ENCODE data around the gene RAPH1. TPM values are rescaled to one million over a fixed set of nuclear protein-coding genes. Genes with fewer than 3 reads are reported as not detected.
"Not testable (repeated sequence)": the region's sequence is repeated elsewhere in the genome, so short reads cannot be mapped to it uniquely, and the experiment has no call there.

RAPH1 gene
- total and polyA plus RNA-seq, 9 of the 15 experiments (the other 6 are each of a cell fraction or from before 2014, with no cell fraction given): 0.07 to 0.71 (median 0.27) TPM

DNA sequence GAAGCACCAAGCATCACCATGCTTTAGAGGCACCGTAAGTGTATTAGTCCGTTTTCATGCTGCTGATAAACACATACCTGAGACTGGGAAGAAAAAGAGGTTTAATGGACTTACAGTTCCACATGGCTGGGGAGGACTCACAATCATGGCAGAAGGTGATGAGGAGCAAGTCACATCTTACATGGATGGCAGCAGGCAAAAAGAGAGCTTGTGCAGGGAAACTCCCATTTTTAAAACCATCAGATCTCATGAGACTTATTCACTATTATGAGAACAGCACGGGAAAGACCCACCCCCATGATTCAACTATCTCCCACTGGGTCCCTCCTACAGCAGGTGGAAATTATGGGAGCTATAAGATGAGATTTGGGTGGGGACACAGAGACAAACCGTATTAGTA, 3.1 kb upstream of the RAPH1 start:
- peak; percentile 87 for TF ChIP-seq ZNF431 (CRISPR knock-in tag; IDR thresholded peaks at IDR 0.05)
- H3K4me2 ChIP-seq (ENCODE audit: insufficient read depth, low read length); ATAC-seq; H3K4me3 ChIP-seq; FAIRE-seq; CTCF ChIA-PET (ENCODE audit: low intra/inter-chr PET ratio); in situ Hi-C loops (cut with MboI); H2AFZ ChIP-seq (ENCODE audit: low read depth, low read length); H3K9me1 ChIP-seq (ENCODE audit: control insufficient read depth, insufficient read depth, low read length); H3K36me3 ChIP-seq (ENCODE audit: control insufficient read depth, insufficient read depth, low read length); DNase-seq (ENCODE audit: extremely low read depth in 1 of 4, low spot score in 3 of 4); H3K79me2 ChIP-seq (ENCODE audit: control insufficient read depth, insufficient read depth, low read length); H4K20me1 ChIP-seq (replicated peaks; ENCODE audit: control insufficient read depth, insufficient read depth, low read length); H3K27me3 ChIP-seq (ENCODE audit: control insufficient read depth in 2 of 2, insufficient read depth in 2 of 2, low read length in 2 of 2); H3K9ac ChIP-seq (ENCODE audit: insufficient read depth in 1 of 2, low read depth in 2 of 2, low read length in 2 of 2); POLR2A ChIA-PET; H3K4me1 ChIP-seq (replicated peaks in 1 of 2; ENCODE audit: control insufficient read depth in 2 of 2, insufficient read depth in 2 of 2, low read length in 2 of 2); H3K27ac ChIP-seq (ENCODE audit: extremely low read depth, low read depth, low read length); BruUV-seq (replicated peaks); H3K9me3 ChIP-seq (replicated peaks; ENCODE audit: control insufficient read depth, insufficient read depth, low read depth, low read length); intact Hi-C loops (cut with micrococcal nuclease): not testable (repeated sequence)
- WGBS (ENCODE audit: insufficient coverage, low coverage, missing lambda C conversion rate): 3% methylated on average over 4 of the region's 4 CpGs

DNA sequence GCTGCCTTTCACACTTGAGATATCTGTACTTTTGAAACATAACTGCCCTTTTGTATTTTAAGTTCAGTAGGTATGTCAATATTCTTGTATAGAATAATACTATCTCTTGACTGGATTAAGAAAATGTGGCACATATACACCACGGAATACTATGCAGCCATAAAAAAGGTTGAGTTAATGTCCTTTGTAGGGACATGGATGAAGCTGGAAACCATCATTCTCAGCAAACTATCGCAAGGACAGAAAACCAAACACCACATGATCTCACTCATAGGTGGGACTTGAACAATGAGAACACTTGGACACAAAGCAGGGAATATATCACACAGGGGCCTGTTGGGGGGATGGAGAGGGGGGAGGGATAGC, 1.5 kb upstream of the RAPH1 start:
- intact Hi-C loops (cut with micrococcal nuclease); CTCF ChIA-PET (ENCODE audit: low intra/inter-chr PET ratio); H3K79me2 ChIP-seq (ENCODE audit: control insufficient read depth, insufficient read depth, low read length); DNase-seq (ENCODE audit: extremely low read depth in 1 of 4, low spot score in 3 of 4); H3K9ac ChIP-seq (ENCODE audit: insufficient read depth in 1 of 2, low read depth in 2 of 2, low read length in 2 of 2); ATAC-seq; H3K4me2 ChIP-seq (ENCODE audit: insufficient read depth, low read length); H3K27ac ChIP-seq (ENCODE audit: extremely low read depth, low read depth, low read length); BruUV-seq (replicated peaks); H3K9me3 ChIP-seq (replicated peaks; ENCODE audit: control insufficient read depth, insufficient read depth, low read depth, low read length); H3K27me3 ChIP-seq (ENCODE audit: control insufficient read depth in 2 of 2, insufficient read depth in 2 of 2, low read length in 2 of 2); H3K4me3 ChIP-seq; H4K20me1 ChIP-seq (replicated peaks; ENCODE audit: control insufficient read depth, insufficient read depth, low read length); in situ Hi-C loops (cut with MboI); POLR2A ChIA-PET; H3K9me1 ChIP-seq (ENCODE audit: control insufficient read depth, insufficient read depth, low read length); H2AFZ ChIP-seq (ENCODE audit: low read depth, low read length); FAIRE-seq; H3K36me3 ChIP-seq (ENCODE audit: control insufficient read depth, insufficient read depth, low read length); H3K4me1 ChIP-seq (replicated peaks in 1 of 2; ENCODE audit: control insufficient read depth in 2 of 2, insufficient read depth in 2 of 2, low read length in 2 of 2): not testable (repeated sequence)
- WGBS (ENCODE audit: insufficient coverage, low coverage, missing lambda C conversion rate): 57% methylated on average over 2 of the region's 2 CpGs
- TF ChIP-seq RBM25 (IDR thresholded peaks at IDR 0.05; ENCODE audit: low read depth, low read length, severe bottlenecking): peak; percentile 32
- peak; percentile 80 for TF ChIP-seq ZNF146 (CRISPR knock-in tag; IDR thresholded peaks at IDR 0.05; ENCODE audit: unreplicated experiment)

All from K562 (cell line).